Tibial nerve (tissue), 4 donors: ENCODE results near the gene DPM2. TPM values are rescaled to one million over a fixed set of nuclear protein-coding genes. Genes with fewer than 3 reads are reported as not detected.

ENCODE experiments used
- DNase-seq, 2 donors: peaks; one replicate each; pipeline ENCODE4 v3.0.0-alpha.2; 2019; ENCODE audit warnings: low spot score in 2 of 2
- H3K27ac ChIP-seq, 4 donors: fragments of 200-600 bp; sonication (generic) in 3 of 4; one replicate each; pipeline ENCODE4 v1.5.1; 2017 to 2019; ENCODE audit warnings: mild to moderate bottlenecking in 1 of 4
- H3K27me3 ChIP-seq, 2 donors: fragments of 200-600 bp; sonication (generic) in 1 of 2; one replicate each; pipeline versions ENCODE4 v1.5.1 to v1.6.0; 2017 to 2019
- H3K36me3 ChIP-seq, 3 donors: fragments of 200-600 bp; sonication (generic); one replicate each; pipeline ENCODE4 v1.5.1; 2018 to 2019
- H3K4me1 ChIP-seq, 4 donors: fragments of 200-600 bp; sonication (generic) in 3 of 4; one replicate each; pipeline ENCODE4 v1.5.1; 2017 to 2019
- H3K4me3 ChIP-seq, 4 donors: fragments of 200-600 bp; sonication (generic) in 3 of 4; one replicate each; pipeline ENCODE4 v1.5.1; 2017 to 2019; ENCODE audit warnings: mild to moderate bottlenecking in 1 of 4, moderate library complexity in 1 of 4
- H3K9me3 ChIP-seq, 4 donors: fragments of 200-600 bp; sonication (generic) in 3 of 4; one replicate each; pipeline ENCODE4 v1.5.1; 2017 to 2019
- EP300 ChIP-seq, 2 donors: sonication (generic); formaldehyde crosslinking; IDR thresholded peaks; one replicate each; pipeline ENCODE4 v1.6.1; 2017; ENCODE audit warnings: antibody characterized with exemption in 2 of 2, mild to moderate bottlenecking in 1 of 2
- POLR2A ChIP-seq, 2 donors: fragments of 450-650 bp; IDR thresholded peaks; one replicate each; pipeline ENCODE4 v1.6.1; 2017; ENCODE audit warnings: antibody characterized with exemption in 2 of 2, mild to moderate bottlenecking in 2 of 2, moderate library complexity in 2 of 2
- WGBS, 2 donors: methylation state at CpG; one replicate each; pipeline ENCODE4 v1.1.5; 2018; 5-methylcytosine and 5-hydroxymethylcytosine counted together
- total RNA-seq, 4 donors: library from RNA; depleted of rRNA; stranded (reverse); fragments of >200 nt; gene quantifications; one replicate each; pipeline ENCODE4 v1.1.0, GENCODE V29; 2016
- TF ChIP-seq, protein P1 (sequence below), 5 experiments: fragments of 200-600 bp in 3 of 5; fragments of 450-650 bp in 2 of 5; sonication (generic) in 3 of 5; IDR thresholded peaks; one replicate each; pipeline ENCODE4 v1.5.1; 2016 to 2019; ENCODE audit warnings: antibody characterized with exemption in 5 of 5, mild to moderate bottlenecking in 3 of 5, moderate library complexity in 2 of 5

Gene DPM2
- total RNA-seq, 4 donors from 2014 or later: 9.0 to 21.9 (median 14.7) TPM

DNA sequence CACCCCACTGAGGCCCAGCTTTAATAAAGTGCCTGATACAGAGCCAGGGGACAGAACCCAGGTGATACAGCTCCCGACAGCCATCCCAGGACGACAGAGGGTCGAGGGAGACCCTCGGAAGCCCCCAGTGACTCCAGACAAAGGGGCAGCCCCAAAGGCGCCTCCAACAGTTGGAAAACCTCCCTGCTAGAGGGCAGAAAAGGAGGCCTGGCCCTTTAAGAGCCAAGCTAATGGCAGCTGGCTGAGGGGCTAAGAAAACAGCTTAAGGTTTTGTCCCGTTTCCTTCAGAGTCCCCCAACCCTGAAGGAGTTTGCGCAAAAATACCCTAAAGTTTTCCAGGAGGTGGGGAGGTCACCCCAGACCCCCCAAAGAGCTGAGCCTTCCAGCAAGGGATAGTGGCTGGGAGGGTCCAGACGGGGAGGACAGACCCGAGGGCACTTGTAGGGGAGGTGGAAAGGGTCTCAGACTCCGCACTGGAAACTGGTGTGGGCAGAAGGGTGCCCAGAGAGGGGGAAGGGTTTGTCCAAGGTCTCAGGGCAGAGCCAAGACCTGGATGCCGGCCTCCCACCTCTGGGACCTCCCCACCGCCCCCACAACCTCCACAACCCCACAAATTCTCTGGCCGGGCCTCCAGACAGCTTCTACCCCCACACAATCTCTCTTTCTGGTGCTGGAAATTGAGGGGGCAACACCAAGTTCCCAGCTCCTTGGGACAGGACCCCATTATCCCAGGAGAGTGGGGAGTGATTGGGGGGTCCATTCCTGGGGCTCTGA is 52.0 kb downstream of the DPM2 start:
- no peak for DNase-seq
- peaks cover 9 to 82% (median 24%) of the 10 kb centered on the region in 3 donors for H3K36me3 ChIP-seq
- H3K9me3 ChIP-seq: no peaks in the 10 kb centered on the region
- no peak for TF ChIP-seq EP300 (IDR thresholded peaks at IDR 0.05)
- no peak for TF ChIP-seq POLR2A (IDR thresholded peaks at IDR 0.05)
- TF ChIP-seq, protein P1, sequence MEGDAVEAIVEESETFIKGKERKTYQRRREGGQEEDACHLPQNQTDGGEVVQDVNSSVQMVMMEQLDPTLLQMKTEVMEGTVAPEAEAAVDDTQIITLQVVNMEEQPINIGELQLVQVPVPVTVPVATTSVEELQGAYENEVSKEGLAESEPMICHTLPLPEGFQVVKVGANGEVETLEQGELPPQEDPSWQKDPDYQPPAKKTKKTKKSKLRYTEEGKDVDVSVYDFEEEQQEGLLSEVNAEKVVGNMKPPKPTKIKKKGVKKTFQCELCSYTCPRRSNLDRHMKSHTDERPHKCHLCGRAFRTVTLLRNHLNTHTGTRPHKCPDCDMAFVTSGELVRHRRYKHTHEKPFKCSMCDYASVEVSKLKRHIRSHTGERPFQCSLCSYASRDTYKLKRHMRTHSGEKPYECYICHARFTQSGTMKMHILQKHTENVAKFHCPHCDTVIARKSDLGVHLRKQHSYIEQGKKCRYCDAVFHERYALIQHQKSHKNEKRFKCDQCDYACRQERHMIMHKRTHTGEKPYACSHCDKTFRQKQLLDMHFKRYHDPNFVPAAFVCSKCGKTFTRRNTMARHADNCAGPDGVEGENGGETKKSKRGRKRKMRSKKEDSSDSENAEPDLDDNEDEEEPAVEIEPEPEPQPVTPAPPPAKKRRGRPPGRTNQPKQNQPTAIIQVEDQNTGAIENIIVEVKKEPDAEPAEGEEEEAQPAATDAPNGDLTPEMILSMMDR (IDR thresholded peaks at IDR 0.05): no peak
- no peak overlapping the region for H3K4me3 ChIP-seq
- H3K27me3 ChIP-seq: no peaks in the 10 kb centered on the region
- peak overlapping the region in 3 of 4 donors; percentile 43 to 76 (median 63) for H3K27ac ChIP-seq
- 55 to 63% methylated on average over 8 to 13 of the region's 13 CpGs for WGBS, 2 donors
- H3K4me1 ChIP-seq: peaks cover 0 to 35% (median 14%) of the 10 kb centered on the region in 4 donors

Other genes starting within 250 kb of the DPM2 start
- gene CFAP157, start 230.9 kb downstream of the DPM2 start, total RNA-seq: 1 to 10 TPM in 1 of 4 donors, under 1 TPM in 1, not detected in 2; 0.90 to 1.2 TPM
- gene PTRH1, start 222.2 kb downstream of the DPM2 start, total RNA-seq: 10 to 100 TPM in 3 of 4 donors, 1 to 10 TPM in 1; 8.4 to 46.7 (median 23.7) TPM
- gene TTC16, start 221.8 kb downstream of the DPM2 start, total RNA-seq: under 1 TPM in 1 of 4 donors, not detected in 3; 0.30 TPM
- 10 to 100 TPM; 13.3 to 15.3 (median 14.4) TPM for gene TOR2A, start 202.6 kb downstream of the DPM2 start, total RNA-seq
- gene SH2D3C, start 159.2 kb downstream of the DPM2 start, total RNA-seq: 10 to 100 TPM in 3 of 4 donors, 1 to 10 TPM in 1; 4.2 to 18.9 (median 13.4) TPM
- 100 to 1,000 TPM in 2 of 4 donors, 10 to 100 TPM in 2; 66.6 to 112 (median 87.6) TPM for gene CDK9, start 151.8 kb downstream of the DPM2 start, total RNA-seq
- 100 to 1,000 TPM; 136 to 309 (median 143) TPM for gene FPGS, start 135.0 kb downstream of the DPM2 start, total RNA-seq
- 100 to 1,000 TPM in 1 of 4 donors, 10 to 100 TPM in 3; 24.9 to 137 (median 85.6) TPM for gene ENG, start 83.2 kb downstream of the DPM2 start, total RNA-seq
- gene AK1, start 60.2 kb downstream of the DPM2 start, total RNA-seq: 10 to 100 TPM; 29.9 to 65.1 (median 38.7) TPM
- gene ST6GALNAC6, start 38.3 kb downstream of the DPM2 start, total RNA-seq: 100 to 1,000 TPM; 108 to 193 (median 172) TPM
- gene ST6GALNAC4, start 20.8 kb downstream of the DPM2 start, total RNA-seq: 10 to 100 TPM; 23.9 to 70.5 (median 37.0) TPM
- gene PIP5KL1, start 7.1 kb downstream of the DPM2 start, total RNA-seq: under 1 TPM in 1 of 4 donors, not detected in 3; 0.59 TPM
- 10 to 100 TPM; 33.9 to 53.8 (median 50.2) TPM for gene EEIG1, start 43.1 kb upstream of the DPM2 start, total RNA-seq
- gene NAIF1, start 129.5 kb upstream of the DPM2 start, total RNA-seq: 10 to 100 TPM in 1 of 4 donors, 1 to 10 TPM in 3; 5.4 to 11.2 (median 8.1) TPM
- gene SLC25A25, start 130.4 kb upstream of the DPM2 start, total RNA-seq: 10 to 100 TPM; 23.4 to 29.7 (median 27.2) TPM
- gene PTGES2, start 189.9 kb upstream of the DPM2 start, total RNA-seq: 100 to 1,000 TPM in 1 of 4 donors, 10 to 100 TPM in 3; 68.9 to 180 (median 74.7) TPM
- not detected for gene LCN2, start 211.6 kb upstream of the DPM2 start, total RNA-seq
- gene BBLN, start 222.4 kb upstream of the DPM2 start, total RNA-seq: 100 to 1,000 TPM; 202 to 310 (median 243) TPM